ENCODE measurements around the gene FARSA. TPM values are rescaled to one million over a fixed set of nuclear protein-coding genes. Genes with fewer than 3 reads are reported as not detected.

The FARSA gene
- total and polyA plus RNA-seq, 10 of the 15 experiments (the other 5 are each of a cell fraction or from before 2014, with no cell fraction given) = 20.3 to 212 (median 76.4) TPM

- H2AFZ ChIP-seq (ENCODE audit: control insufficient read depth, low read depth, low read length) = no peak overlapping the region
- RAD21 ChIA-PET (ENCODE audit: unreplicated experiment) = no interaction called here
Measured at GRCh38 chr19:12912571-12912970, 20.9 kb downstream of the FARSA start.

More at GRCh38 chr19:12912571-12912970, 20.9 kb downstream of the FARSA start:
- no peaks in the 10 kb centered on the region for H4K20me1 ChIP-seq (ENCODE audit: control insufficient read depth, insufficient read depth)
- H3K36me3 ChIP-seq (ENCODE audit: control insufficient read depth in 2 of 2, insufficient read depth in 2 of 2, low read length in 1 of 2) = no peaks in the 10 kb centered on the region
- H3K79me2 ChIP-seq (ENCODE audit: control insufficient read depth, insufficient read depth, low read length) = no peaks in the 10 kb centered on the region
- intact Hi-C loops (cut with micrococcal nuclease; ENCODE audit: unreplicated experiment) = no loop called here
- ATAC-seq (no peak), DNase-seq (ENCODE audit: low read depth, low spot score) (no peak), FAIRE-seq (no peak)
- SMC1A ChIA-PET (ENCODE audit: uncharacterized antibody, unreplicated experiment) = interaction anchor here (1.0 to 1.8 kb wide), 2 partner anchors 20 to 48 kb away, joined by 3 read pairs; no protein-coding TSS in a partner anchor
- in situ Hi-C loops (cut with MboI) = no loop called here
- H3K4me1 ChIP-seq (ENCODE audit: control insufficient read depth, insufficient read depth, low read length) = peaks cover 7% of the 10 kb centered on the region
- no peak overlapping the region for H3K9ac ChIP-seq (ENCODE audit: control insufficient read depth, insufficient read depth, low read length)
- no peak overlapping the region for H3K4me2 ChIP-seq (ENCODE audit: control insufficient read depth, insufficient read depth)
- no peaks in the 10 kb centered on the region for H3K27me3 ChIP-seq (replicated peaks in 1 of 2; ENCODE audit: control insufficient read depth in 2 of 2, insufficient read depth in 2 of 2, low read length in 1 of 2)
- no TSS peak for BruUV-seq (replicated peaks)
- POLR2A ChIA-PET = interaction anchor here (0.7 to 2.2 kb wide), 2 partner anchors 12 to 28 kb away, joined by 4 to 9 read pairs; no protein-coding TSS in a partner anchor
- no peaks in the 10 kb centered on the region for H3K9me3 ChIP-seq (replicated peaks; ENCODE audit: control insufficient read depth, insufficient read depth, low read length)
- CTCF ChIA-PET = interaction anchor here (0.7 to 4.8 kb wide), 4 partner anchors 11 to 149 kb away, joined by 3 to 23 read pairs (median 7); no protein-coding TSS in a partner anchor
- WGBS (ENCODE audit: insufficient coverage, insufficient replicate concordance, low lambda C conversion rate, missing lambda C conversion rate) = 26% methylated on average over 4 of the region's 4 CpGs
- no peak overlapping the region for H3K27ac ChIP-seq (ENCODE audit: control insufficient read depth, insufficient read depth)
- TF ChIP-seq IRF5 (IDR thresholded peaks at IDR 0.05; ENCODE audit: borderline replicate concordance) = no peak
- no peak for TF ChIP-seq SP1 (IDR thresholded peaks at IDR 0.05; ENCODE audit: low read depth, low read length)
- TF ChIP-seq RFX5 (IDR thresholded peaks at IDR 0.05; ENCODE audit: low read depth, low read length) = no peak
- TF ChIP-seq ATF3 (IDR thresholded peaks at IDR 0.05; ENCODE audit: borderline replicate concordance, extremely low read depth, low read depth, low read length) = no peak
- TF ChIP-seq SRF (IDR thresholded peaks at IDR 0.05; ENCODE audit: low read depth in 2 of 2, low read length in 2 of 2) = no peak
- TF ChIP-seq RAD21 (IDR thresholded peaks at IDR 0.05; ENCODE audit: insufficient read depth, low read depth, low read length) = no peak
- no peak for TF ChIP-seq ZSCAN29 (IDR thresholded peaks at IDR 0.05)
- no peak for TF ChIP-seq FOXM1 (IDR thresholded peaks at IDR 0.05; ENCODE audit: low read depth, low read length)
- no peak overlapping the region for H3K4me3 ChIP-seq

Measured in GM12878 (cell line).